SK-N-SH (cell line): ENCODE measurements around the gene BTAF1. TPM values are rescaled to one million over a fixed set of nuclear protein-coding genes. Genes with fewer than 3 reads are reported as not detected.

Experiments used
- CTCF ChIA-PET: fragments of 300-600, 350-600 bp; formaldehyde crosslinking; extraction: SDS; loops from one replicate; lab custom pipeline; 2021; lab: Yijun Ruan, JAX
- POLR2A ChIA-PET: fragments of 350-600 bp; sonication (Branson Sonifier 250); formaldehyde crosslinking; extraction: SDS; loops from one replicate; lab custom pipeline; 2020; ENCODE audit warnings: antibody characterized with exemption, inconsistent platforms; lab: Yijun Ruan, JAX
- DNase-seq: peaks from one replicate; pipeline ENCODE4 v3.0.0; 2012
- H2AFZ ChIP-seq: fragments of 200-600 bp; sonication (generic); 2 replicates; pipeline ENCODE4 v1.8.1; 2016; ENCODE audit warnings: antibody characterized with exemption, mild to moderate bottlenecking, low read depth
- H3F3A ChIP-seq: fragments of 200-600 bp; sonication (generic); replicated peaks from 2 replicates; pipeline ENCODE3; 2016; ENCODE audit warnings: antibody characterized with exemption, mild to moderate bottlenecking; ENCODE audit not compliant: insufficient read depth
- H3K27ac ChIP-seq, 2 experiments: fragments of 200-500 bp in 1 of 2; fragments of 200-600 bp in 1 of 2; sonication (Bioruptor generic) in 1 of 2; sonication (generic), shearing (Covaris generic) in 1 of 2; 2 replicates each; pipeline versions ENCODE4 v1.5.1 to v1.6.1; 2014 to 2016; ENCODE audit warnings: low read depth in 2 of 2, inconsistent platforms in 1 of 2, low read length in 1 of 2, mild to moderate bottlenecking in 1 of 2, mixed read lengths in 1 of 2
- H3K27me3 ChIP-seq: fragments of 200-600 bp; sonication (generic), shearing (Covaris generic); 2 replicates; pipeline ENCODE4 v1.6.1; 2016; ENCODE audit warnings: mixed run types; ENCODE audit not compliant: insufficient read depth
- H3K36me3 ChIP-seq, 2 experiments: fragments of 200-500 bp in 1 of 2; fragments of 200-600 bp in 1 of 2; sonication (Bioruptor generic) in 1 of 2; sonication (generic) in 1 of 2; replicated peaks in 1 of 2; 2 replicates each; pipeline versions ENCODE3 to v1.5.1; 2014 to 2016; ENCODE audit warnings: low read length in 1 of 2, mild to moderate bottlenecking in 1 of 2; ENCODE audit not compliant: insufficient read depth in 2 of 2, control insufficient read depth in 1 of 2
- H3K4me1 ChIP-seq, 2 experiments: fragments of 200-500 bp in 1 of 2; fragments of 200-600 bp in 1 of 2; sonication (Bioruptor generic) in 1 of 2; sonication (generic), shearing (Covaris generic) in 1 of 2; 2 replicates each; pipeline versions ENCODE4 v1.5.1 to v1.6.1; 2014 to 2016; ENCODE audit warnings: low read depth in 1 of 2, low read length in 1 of 2, mixed run types in 1 of 2; ENCODE audit not compliant: insufficient read depth in 2 of 2, control insufficient read depth in 1 of 2
- H3K4me2 ChIP-seq: fragments of 200-600 bp; sonication (generic), shearing (Covaris generic); 2 replicates; pipeline ENCODE4 v1.6.1; 2017; ENCODE audit warnings: mixed run types
- H3K4me3 ChIP-seq, 2 experiments: fragments of 200-500 bp in 1 of 2; fragments of 200-600 bp in 1 of 2; sonication (Bioruptor generic) in 1 of 2; sonication (generic), shearing (Covaris generic) in 1 of 2; 2 replicates each; pipeline versions ENCODE4 v1.5.1 to v1.8.1; 2014 to 2016; ENCODE audit warnings: low read depth in 2 of 2, inconsistent platforms in 1 of 2, low read length in 1 of 2, mild to moderate bottlenecking in 1 of 2, mixed read lengths in 1 of 2, moderate library complexity in 1 of 2
- H3K79me2 ChIP-seq: fragments of 200-600 bp; sonication (generic); 2 replicates; pipeline ENCODE4 v1.8.1; 2017; ENCODE audit warnings: mild to moderate bottlenecking; ENCODE audit not compliant: insufficient read depth
- H3K9ac ChIP-seq: fragments of 200-600 bp; sonication (generic); 2 replicates; pipeline ENCODE4 v1.6.1; 2017; ENCODE audit warnings: mixed run types
- H3K9me2 ChIP-seq: fragments of 200-600 bp; sonication (generic); 2 replicates; pipeline ENCODE4 v1.6.1; 2017; ENCODE audit warnings: mixed run types
- H3K9me3 ChIP-seq: fragments of 200-600 bp; sonication (generic); 2 replicates; pipeline ENCODE4 v1.6.1; 2017; ENCODE audit warnings: mixed run types, mild to moderate bottlenecking, moderate library complexity
- H4K20me1 ChIP-seq: fragments of 200-600 bp; sonication (generic); 2 replicates; pipeline ENCODE4 v1.6.1; 2017; ENCODE audit warnings: mild to moderate bottlenecking, mixed run types; ENCODE audit not compliant: insufficient read depth
- EZH2phosphoT487 ChIP-seq: fragments of 200-600 bp; sonication (generic); IDR thresholded peaks from 2 replicates; pipeline ENCODE4 v1.6.1; 2017; ENCODE audit warnings: low read depth, mixed run types, mild to moderate bottlenecking, antibody characterized with exemption, moderate library complexity, borderline replicate concordance
- FOSL2 ChIP-seq: IDR thresholded peaks from 2 replicates; pipeline ENCODE4 v1.4.0; 2012; ENCODE audit warnings: low read depth, mild to moderate bottlenecking, moderate library complexity, borderline replicate concordance
- FOXJ3 ChIP-seq: sonication (generic); formaldehyde crosslinking; IDR thresholded peaks from 2 replicates; pipeline ENCODE4 v1.5.1; 2020; ENCODE audit warnings: mild to moderate bottlenecking, missing genetic modification reagents
- FOXM1 ChIP-seq: IDR thresholded peaks from 2 replicates; pipeline ENCODE4 v1.4.0; 2012; ENCODE audit warnings: low read depth, mild to moderate bottlenecking
- GATA2 ChIP-seq: sonication (generic); formaldehyde crosslinking; IDR thresholded peaks from 2 replicates; pipeline ENCODE4 v1.5.0; 2020; ENCODE audit warnings: mild to moderate bottlenecking, missing genetic modification reagents
- JUND ChIP-seq: IDR thresholded peaks from 2 replicates; pipeline ENCODE4 v1.4.0; 2012
- MEF2A ChIP-seq: IDR thresholded peaks from 2 replicates; pipeline ENCODE4 v1.4.0; 2012; ENCODE audit warnings: low read depth, borderline replicate concordance
- RAD21 ChIP-seq: IDR thresholded peaks from 2 replicates; pipeline ENCODE4 v1.6.1; 2012; ENCODE audit warnings: mild to moderate bottlenecking, low read length
- RCOR1 ChIP-seq: fragments of 150-350 bp; IDR thresholded peaks from 2 replicates; pipeline ENCODE4 v1.6.1; 2017; ENCODE audit warnings: antibody characterized with exemption, low read length
- RFX5 ChIP-seq: IDR thresholded peaks from 2 replicates; pipeline ENCODE4 v1.6.1; 2012; ENCODE audit warnings: mild to moderate bottlenecking, improper control_type of control experiment, low read length
- SIN3A ChIP-seq: IDR thresholded peaks from 2 replicates; pipeline ENCODE4 v1.6.1; 2012; ENCODE audit warnings: low read depth, mild to moderate bottlenecking, low read length, moderate library complexity, borderline replicate concordance
- SMC3 ChIP-seq: IDR thresholded peaks from 2 replicates; pipeline ENCODE4 v1.6.1; 2012; ENCODE audit warnings: low read depth, low read length, improper control_type of control experiment
- TAF1 ChIP-seq: IDR thresholded peaks from 2 replicates; pipeline ENCODE4 v1.6.1; 2012; ENCODE audit warnings: low read depth, mild to moderate bottlenecking, low read length, moderate library complexity, borderline replicate concordance
- TCF12 ChIP-seq: IDR thresholded peaks from 2 replicates; pipeline ENCODE4 v1.4.0; 2012
- WGBS: methylation state at CpG from one replicate; pipeline ENCODE4 v1.1.6; 2017; ENCODE audit warnings: low lambda C conversion rate; 5-methylcytosine and 5-hydroxymethylcytosine counted together
- polyA plus RNA-seq, 3 experiments: library from polyadenylated mRNA; depleted of rRNA; stranded (reverse); fragments of >200 nt; gene quantifications; 2 replicates each; pipeline ENCODE4 v1.2.3, GENCODE V29; 2012
- TF ChIP-seq, protein P1 (sequence below): IDR thresholded peaks from 2 replicates; pipeline ENCODE4 v1.4.0; 2012; ENCODE audit warnings: low read depth
- TF ChIP-seq, protein P2 (sequence below): fragments of 150-350 bp; IDR thresholded peaks from 2 replicates; pipeline ENCODE4 v1.6.1; 2016; ENCODE audit warnings: mild to moderate bottlenecking, low read depth, low read length
- TF ChIP-seq, protein P3 (sequence below): IDR thresholded peaks from 2 replicates; pipeline ENCODE4 v1.4.0; 2012; ENCODE audit warnings: low read depth, borderline replicate concordance

BTAF1 gene
- polyA plus RNA-seq, 1 of the 3 experiments (the other 2 are of a cell fraction), result 9.8 TPM

DNA sequence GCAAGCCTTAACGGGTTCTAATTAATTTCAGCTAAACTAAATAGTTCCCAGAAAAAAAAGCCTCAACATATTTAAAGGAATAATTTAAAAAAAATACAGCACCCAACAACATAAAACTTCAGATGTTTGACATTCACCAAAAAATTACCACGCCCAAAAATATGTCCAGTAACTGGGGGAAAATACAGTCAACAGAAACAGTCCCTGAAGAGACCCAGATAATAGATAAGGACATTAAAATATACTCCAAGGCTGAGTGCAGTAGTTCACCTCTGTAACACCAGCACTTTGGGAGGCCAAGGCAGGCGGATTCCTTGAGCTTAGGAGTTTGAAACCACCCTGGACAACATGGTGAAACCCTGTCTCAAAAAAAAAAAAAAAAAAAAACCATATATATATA, 78.0 kb downstream of the BTAF1 start:
- no peak overlapping the region for H3K27ac ChIP-seq
- TF ChIP-seq RCOR1 (no peak), TAF1 (no peak), GATA2 (CRISPR knock-in tag) (no peak), TCF12 (no peak), RFX5 (no peak), FOXM1 (no peak), EZH2phosphoT487 (no peak), FOSL2 (no peak), SMC3 (no peak), SIN3A (no peak), FOXJ3 (no peak), RAD21 (no peak)
- TF ChIP-seq, protein P1, sequence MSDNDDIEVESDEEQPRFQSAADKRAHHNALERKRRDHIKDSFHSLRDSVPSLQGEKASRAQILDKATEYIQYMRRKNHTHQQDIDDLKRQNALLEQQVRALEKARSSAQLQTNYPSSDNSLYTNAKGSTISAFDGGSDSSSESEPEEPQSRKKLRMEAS, result no peak
- TF ChIP-seq, protein P2, sequence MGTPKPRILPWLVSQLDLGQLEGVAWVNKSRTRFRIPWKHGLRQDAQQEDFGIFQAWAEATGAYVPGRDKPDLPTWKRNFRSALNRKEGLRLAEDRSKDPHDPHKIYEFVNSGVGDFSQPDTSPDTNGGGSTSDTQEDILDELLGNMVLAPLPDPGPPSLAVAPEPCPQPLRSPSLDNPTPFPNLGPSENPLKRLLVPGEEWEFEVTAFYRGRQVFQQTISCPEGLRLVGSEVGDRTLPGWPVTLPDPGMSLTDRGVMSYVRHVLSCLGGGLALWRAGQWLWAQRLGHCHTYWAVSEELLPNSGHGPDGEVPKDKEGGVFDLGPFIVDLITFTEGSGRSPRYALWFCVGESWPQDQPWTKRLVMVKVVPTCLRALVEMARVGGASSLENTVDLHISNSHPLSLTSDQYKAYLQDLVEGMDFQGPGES, result no peak
- TF ChIP-seq, protein P3, sequence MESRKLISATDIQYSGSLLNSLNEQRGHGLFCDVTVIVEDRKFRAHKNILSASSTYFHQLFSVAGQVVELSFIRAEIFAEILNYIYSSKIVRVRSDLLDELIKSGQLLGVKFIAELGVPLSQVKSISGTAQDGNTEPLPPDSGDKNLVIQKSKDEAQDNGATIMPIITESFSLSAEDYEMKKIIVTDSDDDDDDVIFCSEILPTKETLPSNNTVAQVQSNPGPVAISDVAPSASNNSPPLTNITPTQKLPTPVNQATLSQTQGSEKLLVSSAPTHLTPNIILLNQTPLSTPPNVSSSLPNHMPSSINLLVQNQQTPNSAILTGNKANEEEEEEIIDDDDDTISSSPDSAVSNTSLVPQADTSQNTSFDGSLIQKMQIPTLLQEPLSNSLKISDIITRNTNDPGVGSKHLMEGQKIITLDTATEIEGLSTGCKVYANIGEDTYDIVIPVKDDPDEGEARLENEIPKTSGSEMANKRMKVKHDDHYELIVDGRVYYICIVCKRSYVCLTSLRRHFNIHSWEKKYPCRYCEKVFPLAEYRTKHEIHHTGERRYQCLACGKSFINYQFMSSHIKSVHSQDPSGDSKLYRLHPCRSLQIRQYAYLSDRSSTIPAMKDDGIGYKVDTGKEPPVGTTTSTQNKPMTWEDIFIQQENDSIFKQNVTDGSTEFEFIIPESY, result no peak
- TF ChIP-seq, all 33 proteins: peak for 0
- Histone ChIP-seq H3K4me1 (no peaks in the 10 kb centered on the region), H3K9me3 (no peaks in the 10 kb centered on the region), H3K9me2 (no peaks in the 10 kb centered on the region), H3F3A (peaks cover 2% of the 10 kb centered on the region), H3K9ac (no peak overlapping the region), H3K36me3 (peaks cover 24 to 54% of the 10 kb centered on the region in 2 experiments), H3K79me2 (no peaks in the 10 kb centered on the region), H3K4me3 (no peak overlapping the region), H4K20me1 (no peaks in the 10 kb centered on the region), H3K27me3 (no peaks in the 10 kb centered on the region), H3K4me2 (no peak overlapping the region), H2AFZ (no peak overlapping the region)
- ChIA-PET CTCF (no interaction called here), POLR2A (no interaction called here)
- WGBS, result 99% methylated on average over 3 of the region's 3 CpGs
- no peak for DNase-seq

DNA sequence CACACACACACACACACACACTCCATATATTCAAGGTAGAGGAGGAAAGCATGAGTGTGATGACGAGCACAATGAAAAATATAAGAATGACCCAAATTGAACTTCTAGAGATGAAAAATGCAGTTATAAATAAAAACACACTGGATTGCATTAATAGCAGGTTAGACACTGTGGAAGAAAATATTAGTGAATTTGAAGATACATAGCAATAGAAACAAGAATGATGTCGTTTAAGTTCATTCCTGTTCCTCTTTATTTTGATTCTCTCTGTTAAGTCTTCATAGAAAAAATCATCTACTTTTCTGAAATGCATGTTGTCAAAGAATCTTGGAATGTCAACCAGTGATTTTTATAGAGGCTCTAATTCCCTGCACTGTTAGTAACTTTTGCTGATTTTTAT, 78.4 kb downstream of the BTAF1 start:
- Histone ChIP-seq H3F3A (peaks cover 2% of the 10 kb centered on the region), H3K4me3 (no peak overlapping the region), H3K9me3 (no peaks in the 10 kb centered on the region), H4K20me1 (no peaks in the 10 kb centered on the region), H3K4me1 (no peaks in the 10 kb centered on the region), H3K36me3 (peaks cover 23 to 53% of the 10 kb centered on the region in 2 experiments), H3K79me2 (no peaks in the 10 kb centered on the region), H3K9ac (no peak overlapping the region), H3K4me2 (no peak overlapping the region), H3K27me3 (no peaks in the 10 kb centered on the region), H2AFZ (no peak overlapping the region), H3K9me2 (no peaks in the 10 kb centered on the region), H3K27ac (no peak overlapping the region)
- POLR2A ChIA-PET, result no interaction called here
- WGBS, result 97% methylated on average over 2 of the region's 2 CpGs
- CTCF ChIA-PET, result no interaction called here
- DNase-seq, result no peak
- TF ChIP-seq JUND (no peak), FOSL2 (no peak), MEF2A (no peak), SMC3 (no peak)
